Measurements from ENCODE around the gene FADS6.

FADS6 gene

GRCh38 chr17:74892974-74893911 lies at the start of gene FADS6:
Gene FADS6, minus strand, starts transcription at chr17:74893633. Its CDS starts 38 bp downstream, at chr17:74893595.
- no peak for DNase-seq

- DNase-seq = no peak
Observed at GRCh38 chr17:74941128-74941725, 47.8 kb upstream of the FADS6 start.

GRCh38 chr17:74939534-74939933 lies 46.1 kb upstream of the FADS6 start:
- DNase-seq = no peak

GRCh38 chr17:74938194-74938950 lies 44.9 kb upstream of the FADS6 start:
- DNase-seq = no peak

- DNase-seq = no peak
Observed at GRCh38 chr17:74937064-74938051, 43.9 kb upstream of the FADS6 start.

- DNase-seq = no peak
Observed at GRCh38 chr17:74936470-74936799, 43.0 kb upstream of the FADS6 start.

GRCh38 chr17:74935585-74936469 lies 42.4 kb upstream of the FADS6 start, which contains the start of gene OTOP3:
Gene OTOP3, plus strand, starts transcription at chr17:74935898. Its CDS starts 24 bp downstream, at chr17:74935922.
- no peak for DNase-seq

- DNase-seq = no peak
Observed at GRCh38 chr17:74935048-74935447, 41.6 kb upstream of the FADS6 start.

- DNase-seq = no peak
Observed at GRCh38 chr17:74930535-74931036, 37.2 kb upstream of the FADS6 start.

GRCh38 chr17:74928786-74929185 lies 35.4 kb upstream of the FADS6 start:
- DNase-seq = no peak

GRCh38 chr17:74925242-74925641 lies 31.8 kb upstream of the FADS6 start:
- no peak for DNase-seq

GRCh38 chr17:74924250-74924948 lies 31.0 kb upstream of the FADS6 start, which contains the start of gene OTOP2:
Gene OTOP2, plus strand, starts transcription at chr17:74924273. Its CDS starts 360 bp downstream, at chr17:74924633.
- DNase-seq = peak; percentile 71

- DNase-seq = peak; percentile 28
Observed at GRCh38 chr17:74923538-74924249, 30.3 kb upstream of the FADS6 start.

GRCh38 chr17:74922694-74923537 lies 29.5 kb upstream of the FADS6 start, which contains the start of gene USH1G:
Gene USH1G, minus strand, starts transcription at chr17:74923255. Its CDS starts 182 bp downstream, at chr17:74923073.
- no peak for DNase-seq

GRCh38 chr17:74922172-74922571 lies 28.7 kb upstream of the FADS6 start:
- DNase-seq = no peak

- DNase-seq = no peak
Observed at GRCh38 chr17:74921769-74922168, 28.3 kb upstream of the FADS6 start.

- DNase-seq = no peak
Observed at GRCh38 chr17:74921026-74921681, 27.7 kb upstream of the FADS6 start.

GRCh38 chr17:74920642-74921025 lies 27.2 kb upstream of the FADS6 start:
- DNase-seq = no peak
